ENCODE measurements around the gene RNF150.
A peak's percentile ranks its signal among the peaks of the same experiment; 100 is the strongest.

RNF150 gene

GRCh38 chr4:141090473-141090872, 42.8 kb downstream of the RNF150 start (continued):
- TF ChIP-seq ZNF280D (tag by site-specific recombination; IDR thresholded peaks at IDR 0.05) (no peak), SP7 (tag by site-specific recombination; IDR thresholded peaks at IDR 0.05) (no peak), ZNF707 (tag by site-specific recombination; IDR thresholded peaks at IDR 0.05) (no peak), YY1 (tag by site-specific recombination; IDR thresholded peaks at IDR 0.05) (no peak)

- no peak overlapping the region for H3K27ac ChIP-seq (ENCODE audit: extremely low read depth, low read depth, low read length)
- H3K4me1 ChIP-seq (ENCODE audit: control insufficient read depth, insufficient read depth, low read length): no peaks in the 10 kb centered on the region
- H3K9me3 ChIP-seq (ENCODE audit: control insufficient read depth, insufficient read depth, low read depth, low read length): no peaks in the 10 kb centered on the region
- H3K4me3 ChIP-seq (ENCODE audit: low read depth, low read length): no peak overlapping the region
- CTCF ChIA-PET: no interaction called here
- POLR2A ChIA-PET: no interaction called here
- no peaks in the 10 kb centered on the region for H3K36me3 ChIP-seq (ENCODE audit: control insufficient read depth in 2 of 2, insufficient read depth in 1 of 2, low read length in 2 of 2)
- TF ChIP-seq ZNF555 (tag by site-specific recombination; conservative IDR thresholded peaks at IDR 0.05): no peak
- no peak for TF ChIP-seq ZNF174 (tag by site-specific recombination; IDR thresholded peaks at IDR 0.05)
- TF ChIP-seq MZF1 (tag by site-specific recombination; IDR thresholded peaks at IDR 0.05; ENCODE audit: borderline replicate concordance): peak; percentile 17; the same call in 1 of the 2 replicates
- no peak for TF ChIP-seq ZNF112 (tag by site-specific recombination; IDR thresholded peaks at IDR 0.05)
- TF ChIP-seq ZNF302 (tag by site-specific recombination; IDR thresholded peaks at IDR 0.05; ENCODE audit: low read depth): no peak
- TF ChIP-seq ZNF549 (tag by site-specific recombination; IDR thresholded peaks at IDR 0.05): no peak
- TF ChIP-seq ZNF214 (tag by site-specific recombination; IDR thresholded peaks at IDR 0.05; ENCODE audit: borderline replicate concordance): no peak
- no peak for TF ChIP-seq KLF17 (tag by site-specific recombination; IDR thresholded peaks at IDR 0.05)
- TF ChIP-seq YY1 (tag by site-specific recombination; IDR thresholded peaks at IDR 0.05): no peak
- TF ChIP-seq ZNF2 (tag by site-specific recombination; IDR thresholded peaks at IDR 0.05): peak; percentile 85
- no peak for TF ChIP-seq ZNF830 (tag by site-specific recombination; IDR thresholded peaks at IDR 0.05; ENCODE audit: low read depth)
- peak; percentile 49; the same call in 1 of the 2 replicates for TF ChIP-seq FEZF1 (tag by site-specific recombination; IDR thresholded peaks at IDR 0.05)
- TF ChIP-seq PRDM1 (tag by site-specific recombination; IDR thresholded peaks at IDR 0.05): no peak
- TF ChIP-seq ZFP41 (tag by site-specific recombination; IDR thresholded peaks at IDR 0.05; ENCODE audit: borderline replicate concordance): no peak
- no peak for TF ChIP-seq RBAK (tag by site-specific recombination; IDR thresholded peaks at IDR 0.05)
- TF ChIP-seq ZNF707 (tag by site-specific recombination; IDR thresholded peaks at IDR 0.05): no peak
- no peak for TF ChIP-seq WT1 (tag by site-specific recombination; IDR thresholded peaks at IDR 0.05)
- no peak for TF ChIP-seq ELK4 (IDR thresholded peaks at IDR 0.05; ENCODE audit: borderline replicate concordance, low read depth, low read length)
- peak; percentile 66; the same call in 1 of the 2 replicates for TF ChIP-seq ZBTB44 (tag by site-specific recombination; IDR thresholded peaks at IDR 0.05)
- TF ChIP-seq ZNF837 (tag by site-specific recombination; IDR thresholded peaks at IDR 0.05): no peak
- TF ChIP-seq ZNF76 (tag by site-specific recombination; IDR thresholded peaks at IDR 0.05; ENCODE audit: borderline replicate concordance, low read depth): no peak
- no peak for TF ChIP-seq ZNF548 (tag by site-specific recombination; IDR thresholded peaks at IDR 0.05)
- peak; percentile 61 for TF ChIP-seq ZNF600 (tag by site-specific recombination; IDR thresholded peaks at IDR 0.05)
- no peak for TF ChIP-seq ZNF654 (tag by site-specific recombination; IDR thresholded peaks at IDR 0.05; ENCODE audit: low read depth)
- no peak for TF ChIP-seq ZNF335 (tag by site-specific recombination; conservative IDR thresholded peaks at IDR 0.05)
- TF ChIP-seq ZNF629 (tag by site-specific recombination; IDR thresholded peaks at IDR 0.05): peak; percentile 57
- no peak for TF ChIP-seq KLF7 (tag by site-specific recombination; IDR thresholded peaks at IDR 0.05; ENCODE audit: borderline replicate concordance)
Observed at GRCh38 chr4:141081921-141082395, 51.3 kb downstream of the RNF150 start.
